HG03520 (cell line): ENCODE data around the gene TSPAN12.

Experiments
- ATAC-seq: cut with Tn5 transposase; IDR thresholded peaks from one replicate; pipeline ENCODE4 v1.9.1; 2021; ENCODE audit warnings: mild to moderate bottlenecking, moderate library complexity; ENCODE audit not compliant: unreplicated experiment

TSPAN12 gene

DNA sequence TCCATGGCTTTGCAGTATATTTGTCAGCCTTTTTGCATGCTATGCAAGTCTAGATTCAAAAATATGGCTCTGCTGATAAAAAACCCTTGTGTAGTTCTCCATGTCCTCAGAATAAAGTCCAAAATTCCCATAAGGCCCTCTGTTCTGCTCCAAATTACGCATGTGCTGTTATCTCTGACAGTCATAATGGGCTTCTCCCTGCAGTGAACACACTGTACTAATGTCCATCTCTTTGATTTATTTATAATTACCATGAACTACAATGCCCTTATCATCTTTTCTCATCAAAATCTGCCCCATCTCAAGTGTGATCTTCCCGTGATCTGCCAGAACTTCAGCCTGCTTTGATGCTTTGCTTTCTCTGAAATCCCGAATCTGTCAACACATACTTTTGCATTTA is 87.7 kb downstream of the TSPAN12 start:
- ATAC-seq, result no peak

DNA sequence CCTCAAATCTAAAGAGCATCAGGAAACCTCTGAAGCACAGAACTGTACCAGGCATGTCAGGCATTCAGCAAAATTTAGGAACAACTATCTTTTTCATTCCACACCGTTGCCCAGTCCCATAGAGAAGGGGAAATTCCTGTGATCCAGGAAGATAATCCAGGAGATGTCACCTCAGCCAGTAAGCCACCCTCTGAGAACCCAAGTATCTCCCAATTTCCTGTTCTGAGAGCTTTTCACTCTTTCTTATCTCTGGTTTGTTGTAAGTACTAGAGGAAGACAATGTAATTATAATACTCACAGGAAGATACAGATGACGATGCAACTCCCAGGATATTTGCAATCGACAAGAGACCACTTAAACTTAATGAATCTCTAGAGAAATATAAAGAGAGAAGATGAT is 97.1 kb downstream of the TSPAN12 start:
- ATAC-seq, result no peak

DNA sequence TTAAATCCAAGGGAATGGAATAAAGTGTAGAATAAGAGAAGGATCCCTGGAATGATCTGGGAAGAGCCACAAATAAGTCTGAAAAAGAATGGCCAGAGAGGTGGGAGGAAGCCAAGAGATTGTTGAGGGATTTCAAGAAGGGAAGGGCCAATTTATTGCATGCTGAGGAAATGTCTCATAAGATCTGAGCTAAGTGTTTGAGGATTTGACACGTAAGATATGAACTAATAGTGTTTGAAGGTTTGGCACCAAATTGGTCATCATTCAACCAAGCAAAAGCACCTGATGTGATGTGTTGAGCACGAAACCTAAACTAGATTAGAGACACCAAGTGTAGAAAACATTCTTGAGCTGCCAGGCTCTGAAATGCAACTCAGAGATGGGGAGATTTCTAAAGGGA is 97.9 kb downstream of the TSPAN12 start:
- peak; percentile 80 for ATAC-seq

DNA sequence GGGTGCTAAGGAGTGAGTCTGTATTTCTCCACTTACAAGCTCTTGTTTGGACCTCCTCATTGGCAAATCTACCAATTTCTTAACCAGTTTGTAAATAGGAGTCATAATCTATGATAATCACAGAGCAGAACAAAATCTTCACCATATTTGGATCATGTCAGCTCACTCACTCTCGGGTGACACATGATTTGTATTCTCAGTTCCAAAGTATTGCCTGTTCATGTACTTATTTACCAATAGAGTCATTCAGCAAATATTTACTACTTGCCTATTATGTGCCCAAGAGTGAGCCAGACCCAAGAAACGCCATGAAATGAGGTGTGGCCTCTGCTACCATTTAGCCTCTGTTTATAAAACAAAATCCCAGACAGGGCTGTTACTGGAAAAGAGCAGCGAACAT is 114.8 kb downstream of the TSPAN12 start:
- ATAC-seq, result no peak

DNA sequence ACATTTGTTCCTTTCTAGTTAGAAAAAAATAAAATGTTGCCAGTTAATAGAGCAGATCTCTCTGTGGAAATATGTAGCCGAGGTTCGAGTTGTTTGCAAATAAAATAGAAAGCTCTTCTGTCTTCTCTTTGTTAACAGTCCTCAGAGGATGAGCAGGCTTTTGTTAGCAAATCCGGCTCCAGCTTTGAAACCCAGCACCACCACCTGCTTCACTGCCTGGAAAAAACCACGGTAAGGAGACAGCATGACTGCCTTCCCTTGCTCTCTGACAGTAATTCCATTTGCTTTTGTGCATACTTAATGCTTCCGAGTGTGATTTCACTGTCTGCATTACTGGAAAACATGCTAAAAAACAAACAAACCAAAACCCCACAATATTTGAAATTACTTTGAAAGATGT is 115.6 kb downstream of the TSPAN12 start:
- no peak for ATAC-seq

DNA sequence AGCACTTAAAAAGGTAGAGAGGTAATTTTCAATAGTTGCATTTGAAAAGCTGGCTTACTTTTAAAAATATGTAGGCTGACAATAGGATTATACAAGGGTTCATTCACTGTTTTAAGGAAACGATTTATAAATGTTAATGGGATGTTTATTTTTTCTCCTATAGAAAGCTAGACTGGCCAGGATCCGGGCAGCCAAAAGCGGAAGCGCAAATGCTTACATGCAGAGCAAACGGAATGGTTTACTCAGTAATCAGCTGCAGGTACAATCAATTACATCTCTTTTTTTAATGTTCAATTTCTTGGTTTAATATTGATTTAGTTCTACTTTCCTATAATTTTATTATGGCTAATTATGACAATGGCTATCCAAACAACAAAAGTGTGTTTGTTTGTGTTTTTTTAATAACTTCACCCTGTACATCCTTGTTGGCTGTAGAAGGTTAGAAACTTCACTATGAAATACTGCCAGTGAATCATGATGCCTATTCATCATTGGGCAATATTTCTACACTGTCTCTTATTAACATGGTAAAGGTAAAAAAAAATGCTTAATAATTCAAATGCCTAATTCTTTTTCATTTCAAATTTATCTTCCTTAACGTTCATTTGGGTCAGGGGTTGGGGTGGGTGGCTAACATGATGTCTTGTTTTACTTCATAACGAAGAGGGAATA is 116.4 kb downstream of the TSPAN12 start:
- no peak for ATAC-seq

DNA sequence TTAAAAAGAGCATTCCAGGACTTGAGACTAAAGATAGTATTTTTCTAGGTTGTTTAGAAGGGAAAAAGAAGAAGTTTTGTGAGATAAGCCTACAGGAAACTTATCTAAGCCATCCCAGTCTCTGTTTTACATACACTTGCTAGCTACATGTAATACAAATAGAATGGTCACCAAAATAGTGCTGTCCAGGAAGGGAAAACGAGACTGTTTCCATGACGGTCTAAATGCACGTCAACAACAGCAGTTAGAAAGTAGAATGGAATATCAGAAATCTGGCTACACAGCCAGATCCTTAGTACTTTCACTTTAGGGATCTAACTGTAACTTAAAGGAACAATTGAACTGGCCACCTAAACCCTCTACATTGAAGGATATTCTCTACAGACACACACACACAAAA is 117.6 kb downstream of the TSPAN12 start:
- ATAC-seq, result no peak

DNA sequence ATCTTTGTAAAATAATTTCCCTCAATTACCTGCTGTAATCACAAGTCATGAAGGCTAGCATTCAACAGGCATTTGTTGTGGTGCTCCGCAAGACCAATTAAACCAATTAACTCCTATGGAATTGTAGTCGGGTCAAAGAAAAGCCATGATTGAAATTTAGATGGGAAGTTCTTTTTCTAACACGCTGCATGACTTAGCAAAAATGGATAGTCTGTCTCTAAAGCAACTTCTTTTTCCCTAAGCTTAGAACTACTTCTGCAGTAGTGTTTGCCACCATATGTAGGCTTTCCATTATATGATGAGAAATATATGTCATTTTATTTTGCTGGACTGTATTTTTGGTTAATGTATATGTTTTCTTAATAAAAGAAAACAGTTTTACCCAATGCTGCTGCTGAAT is 119.1 kb downstream of the TSPAN12 start:
- ATAC-seq, result no peak
